B cell (primary cell): ENCODE measurements around the gene PRX. TPM values are rescaled to one million over a fixed set of nuclear protein-coding genes. Genes with fewer than 3 reads are reported as not detected.

Experiments
- ATAC-seq: fragments of 200-7000 bp; cut with Tn5 transposase; one replicate; pipeline ENCODE4 v1.10.0; 2021; ENCODE audit warnings: low read depth, mild to moderate bottlenecking, moderate number of reproducible peaks, moderate library complexity
- CTCF ChIA-PET: fragments of 350-600 bp; sonication (Branson Sonifier 250); formaldehyde crosslinking; loops from one replicate; lab custom pipeline; 2021; ENCODE audit warnings: antibody characterized with exemption, inconsistent platforms; lab: Charles Lee
- POLR2A ChIA-PET: fragments of 350-600 bp; sonication (Branson Sonifier 250); formaldehyde crosslinking; loops from one replicate; lab custom pipeline; 2021; ENCODE audit warnings: antibody characterized with exemption; lab: Charles Lee
- DNase-seq: peaks from one replicate; pipeline ENCODE4 v3.0.0; 2013
- H2AFZ ChIP-seq: 2 replicates; pipeline ENCODE4 v1.6.1; 2012; ENCODE audit warnings: mild to moderate bottlenecking, low read depth, low read length; ENCODE audit not compliant: insufficient read depth, poor library complexity, severe bottlenecking
- H3K27ac ChIP-seq, 2 donors: 1 replicate in 1 of 2; 2 replicates in 1 of 2; pipeline ENCODE4 v1.5.1; 2012 to 2013; ENCODE audit warnings: low read length in 2 of 2, mild to moderate bottlenecking in 2 of 2, moderate library complexity in 1 of 2
- H3K27me3 ChIP-seq, 4 experiments: fragments of 200-600 bp in 1 of 4; sonication (generic) in 1 of 4; replicated peaks in 1 of 4; 1 replicate in 2 of 4; 2 replicates in 2 of 4; pipeline versions ENCODE4 v1.6.1 to v1.7.0; 2013 to 2016; ENCODE audit warnings: low read length in 3 of 4, mild to moderate bottlenecking in 2 of 4, mixed read lengths in 1 of 4, moderate library complexity in 1 of 4; ENCODE audit not compliant: insufficient read depth in 4 of 4, control insufficient read depth in 3 of 4; ENCODE audit errors: control extremely low read depth in 1 of 4
- H3K36me3 ChIP-seq, 2 experiments: replicated peaks in 1 of 2; 1 replicate in 1 of 2; 2 replicates in 1 of 2; pipeline versions ENCODE4 v1.6.1 to v1.7.1; 2013; ENCODE audit warnings: low read length in 1 of 2; ENCODE audit not compliant: insufficient read depth in 2 of 2, control insufficient read depth in 1 of 2; ENCODE audit errors: control extremely low read depth in 1 of 2, extremely low read depth in 1 of 2
- H3K4me1 ChIP-seq, 2 donors: fragments of 200-600 bp in 1 of 2; sonication (generic) in 1 of 2; 1 replicate in 1 of 2; 2 replicates in 1 of 2; pipeline versions ENCODE4 v1.5.1 to v1.6.1; 2013 to 2017; ENCODE audit warnings: low read length in 2 of 2; ENCODE audit not compliant: control insufficient read depth in 2 of 2, insufficient read depth in 2 of 2
- H3K4me2 ChIP-seq: replicated peaks from 2 replicates; pipeline ENCODE3; 2012; ENCODE audit warnings: mild to moderate bottlenecking, low read depth, low read length; ENCODE audit not compliant: poor library complexity, severe bottlenecking
- H3K4me3 ChIP-seq, 5 experiments: fragments of 200-600 bp in 1 of 5; sonication (generic) in 1 of 5; 1 replicate in 3 of 5; 2 replicates in 2 of 5; pipeline versions ENCODE4 v1.5.1 to v1.7.0; 2011 to 2016; ENCODE audit warnings: low read length in 4 of 5, mild to moderate bottlenecking in 4 of 5, low read depth in 2 of 5, control low read depth in 1 of 5, moderate library complexity in 1 of 5; ENCODE audit not compliant: insufficient read depth in 1 of 5; ENCODE audit errors: control extremely low read depth in 1 of 5, extremely low read depth in 1 of 5
- H3K79me2 ChIP-seq: fragments of 200-600 bp; sonication (generic); one replicate; pipeline ENCODE4 v1.6.0; 2016; ENCODE audit warnings: low read length; ENCODE audit not compliant: control insufficient read depth, insufficient read depth
- H3K9ac ChIP-seq: fragments of 200-600 bp; sonication (generic); 2 replicates; pipeline ENCODE4 v1.6.1; 2017; ENCODE audit warnings: mild to moderate bottlenecking, low read length, moderate library complexity
- H3K9me3 ChIP-seq, 3 donors: one replicate each; pipeline versions ENCODE4 v1.6.1 to v1.7.1; 2013; ENCODE audit warnings: low read length in 2 of 3; ENCODE audit not compliant: control insufficient read depth in 2 of 3, insufficient read depth in 1 of 3; ENCODE audit errors: control extremely low read depth in 1 of 3
- H4K20me1 ChIP-seq: 2 replicates; pipeline ENCODE4 v1.6.0; 2012; ENCODE audit warnings: mild to moderate bottlenecking, low read length; ENCODE audit not compliant: insufficient read depth, control insufficient read depth, poor library complexity, severe bottlenecking
- H3K27ac Mint-ChIP-seq: one replicate; pipeline ENCODE4 v1.8.0; 2021; ENCODE audit warnings: mixed read lengths
- H3K27me3 Mint-ChIP-seq: one replicate; pipeline ENCODE4 v1.8.0; 2021; ENCODE audit warnings: mixed read lengths
- H3K4me1 Mint-ChIP-seq: one replicate; pipeline ENCODE4 v1.8.0; 2021; ENCODE audit warnings: mixed read lengths
- H3K4me3 Mint-ChIP-seq: one replicate; pipeline ENCODE4 v1.8.0; 2021; ENCODE audit warnings: mixed read lengths
- H3K9me3 Mint-ChIP-seq: one replicate; pipeline ENCODE4 v1.8.0; 2022; ENCODE audit warnings: mixed read lengths; ENCODE audit not compliant: insufficient read depth
- CTCF ChIP-seq: fragments of 200-600 bp; IDR thresholded peaks from one replicate; pipeline ENCODE4 v1.8.0; 2022; ENCODE audit warnings: antibody characterized with exemption, mild to moderate bottlenecking
- EZH2 ChIP-seq: IDR thresholded peaks from 2 replicates; pipeline ENCODE4 v1.6.1; 2012; ENCODE audit warnings: borderline replicate concordance, low read depth, mild to moderate bottlenecking, moderate library complexity, low read length; ENCODE audit not compliant: insufficient read depth, poor library complexity, severe bottlenecking
- WGBS: methylation state at CpG from one replicate; pipeline ENCODE4 v1.1.5; 2013; ENCODE audit warnings: missing lambda C conversion rate; ENCODE audit not compliant: insufficient coverage; 5-methylcytosine and 5-hydroxymethylcytosine counted together
- intact Hi-C: fragments of 100-400 bp; cut with micrococcal nuclease; formaldehyde crosslinking; loops from one replicate; pipeline ENCODE4 v1.10.0; 2022
- polyA plus RNA-seq: library from polyadenylated mRNA; depleted of rRNA; stranded (reverse); fragments of >200 nt; gene quantifications from 2 replicates; pipeline ENCODE4 v1.2.3, GENCODE V29; 2012
- total RNA-seq, 2 donors: library from RNA; stranded (reverse); fragments of 120-200 nt in 1 of 2; gene quantifications; 1 replicate in 1 of 2; 2 replicates in 1 of 2; pipeline versions ENCODE4 v1.2.3 to v1.2.4, GENCODE V29; 2013 to 2022

PRX gene
- total and polyA plus RNA-seq, 2 donors (not counting 1 experiment from before 2014, with no cell fraction given), result 1.1 to 2.5 TPM

DNA sequence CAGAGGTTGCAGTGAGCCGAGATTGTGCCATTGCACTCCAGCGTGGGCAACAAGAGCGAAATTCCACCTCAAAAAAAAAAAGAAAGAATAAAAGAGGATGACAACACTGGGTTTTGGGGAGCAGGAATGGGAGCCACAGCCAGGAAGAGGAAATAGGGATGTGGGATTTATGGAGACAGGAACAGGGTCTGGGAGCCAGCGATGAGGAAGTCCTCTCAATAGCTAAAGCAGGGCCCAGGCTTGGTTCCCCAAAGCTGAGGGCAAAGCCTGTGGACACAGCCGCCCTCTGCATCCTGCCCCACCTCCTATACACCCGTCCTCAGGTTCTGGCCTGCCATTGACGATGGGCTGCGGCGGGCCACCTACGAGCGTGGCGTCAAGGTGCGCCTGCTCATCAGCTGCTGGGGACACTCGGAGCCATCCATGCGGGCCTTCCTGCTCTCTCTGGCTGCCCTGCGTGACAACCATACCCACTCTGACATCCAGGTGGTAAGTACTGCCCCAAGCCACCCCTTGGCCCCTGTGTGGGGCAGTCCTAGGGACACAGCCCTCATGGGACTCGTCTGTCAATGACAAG, 36.8 kb downstream of the PRX start:
- Histone ChIP-seq H3K36me3 (peaks cover 0 to 12% of the 10 kb centered on the region in 2 experiments), H3K27me3 (no peaks in the 10 kb centered on the region), H3K9me3 (no peaks in the 10 kb centered on the region), H3K4me3 (no peak overlapping the region), H3K27ac (no peak overlapping the region), H4K20me1 (no peaks in the 10 kb centered on the region), H3K4me1 (no peaks in the 10 kb centered on the region), H3K79me2 (no peaks in the 10 kb centered on the region), H3K4me2 (no peak overlapping the region), H3K9ac (no peak overlapping the region), H2AFZ (no peak overlapping the region)
- no peaks in the 10 kb centered on the region for H3K27me3 Mint-ChIP-seq
- WGBS, result 97% methylated on average over 14 of the region's 17 CpGs
- H3K9me3 Mint-ChIP-seq, result no peaks in the 10 kb centered on the region
- H3K4me3 Mint-ChIP-seq, result no peak overlapping the region
- CTCF ChIA-PET, result no interaction called here
- no peak for ATAC-seq
- TF ChIP-seq CTCF, result no peak
- no peak for TF ChIP-seq EZH2
- intact Hi-C loops, result no loop called here
- DNase-seq, result no peak
- POLR2A ChIA-PET, result no interaction called here
- no peaks in the 10 kb centered on the region for H3K4me1 Mint-ChIP-seq
- no peak overlapping the region for H3K27ac Mint-ChIP-seq

- WGBS, result 98% methylated on average over 7 of the region's 7 CpGs
- no peak for ATAC-seq
- no peak for DNase-seq
- Mint-ChIP-seq H3K9me3 (no peaks in the 10 kb centered on the region), H3K4me1 (no peaks in the 10 kb centered on the region), H3K4me3 (no peak overlapping the region), H3K27ac (no peak overlapping the region), H3K27me3 (no peaks in the 10 kb centered on the region)
- no peak overlapping the region for H3K9ac ChIP-seq
- H3K4me2 ChIP-seq, result no peak overlapping the region
- peaks cover 0 to 19% of the 10 kb centered on the region in 2 experiments for H3K36me3 ChIP-seq
- no peaks in the 10 kb centered on the region for H3K4me1 ChIP-seq
- no peak for TF ChIP-seq CTCF
- TF ChIP-seq EZH2, result no peak
- H3K9me3 ChIP-seq, result no peaks in the 10 kb centered on the region
- no peaks in the 10 kb centered on the region for H3K79me2 ChIP-seq
- no peaks in the 10 kb centered on the region for H3K27me3 ChIP-seq
- no peak overlapping the region for H2AFZ ChIP-seq
- no peaks in the 10 kb centered on the region for H4K20me1 ChIP-seq
- ChIA-PET CTCF (interaction anchor here (0.7 kb wide), 1 partner anchor 47 kb away, joined by 3 read pairs; no protein-coding TSS in a partner anchor), POLR2A (no interaction called here)
- no peak overlapping the region for H3K4me3 ChIP-seq
- H3K27ac ChIP-seq, result no peak overlapping the region
- intact Hi-C loops, result no loop called here
These were observed 39.1 kb downstream of the PRX start for GRCh38 chr19:40374084-40374483.
